ENCODE measurements around the gene THEMIS2. TPM values are rescaled to one million over a fixed set of nuclear protein-coding genes. Genes with fewer than 3 reads are reported as not detected.

Gene THEMIS2
- total RNA-seq, 5 donors from 2014 or later (not counting 1 experiment from before 2014, with no cell fraction given) = 39.0 to 124 (median 94.8) TPM

GRCh38 chr1:27876341-27877114 is 4.2 kb downstream of the THEMIS2 start:
- Histone ChIP-seq H3K4me3 (ENCODE audit: control insufficient read depth in 1 of 2, extremely low read depth in 1 of 2, low read length in 1 of 2) (no peak overlapping the region), H3K27ac (ENCODE audit: low read length) (peak overlapping the region; percentile 38), H3K36me3 (ENCODE audit: control insufficient read depth in 2 of 2, extremely low read depth in 1 of 2, insufficient read depth in 1 of 2, low read length in 1 of 2) (peaks cover 0 to 45% of the 10 kb centered on the region in 2 donors), H3K27me3 (replicated peaks in 1 of 2; ENCODE audit: control insufficient read depth in 2 of 2, extremely low read depth in 1 of 2, insufficient read depth in 2 of 2, low read length in 1 of 2) (no peaks in the 10 kb centered on the region), H3K4me1 (ENCODE audit: control insufficient read depth in 1 of 2, extremely low read depth in 1 of 2, insufficient read depth in 2 of 2, low read length in 2 of 2) (peaks cover 5 to 68% of the 10 kb centered on the region in 2 experiments), H3K9me3 (no peaks in the 10 kb centered on the region)
- 88% methylated on average over 16 of the region's 18 CpGs for WGBS (ENCODE audit: insufficient coverage)
- Mint-ChIP-seq H3K27me3 (no peaks in the 10 kb centered on the region), H3K9me3 (no peaks in the 10 kb centered on the region), H3K36me3 (peaks cover 30% of the 10 kb centered on the region), H3K4me3 (peak overlapping the region in 1 of 3 donors; percentile 93), H3K4me1 (peaks cover 27 to 68% (median 59%) of the 10 kb centered on the region in 3 donors), H3K27ac (peak overlapping the region; percentile 55 to 74)
- POLR2A ChIA-PET = no interaction called here
- ATAC-seq (replicated peaks in 1 of 4) (no peak), DNase-seq (no peak)
- CTCF ChIA-PET = interaction anchor here (0.5 to 0.6 kb wide), 3 partner anchors 19 to 57 kb away, joined by 4 to 6 read pairs (median 5); no protein-coding TSS in a partner anchor

DNA sequence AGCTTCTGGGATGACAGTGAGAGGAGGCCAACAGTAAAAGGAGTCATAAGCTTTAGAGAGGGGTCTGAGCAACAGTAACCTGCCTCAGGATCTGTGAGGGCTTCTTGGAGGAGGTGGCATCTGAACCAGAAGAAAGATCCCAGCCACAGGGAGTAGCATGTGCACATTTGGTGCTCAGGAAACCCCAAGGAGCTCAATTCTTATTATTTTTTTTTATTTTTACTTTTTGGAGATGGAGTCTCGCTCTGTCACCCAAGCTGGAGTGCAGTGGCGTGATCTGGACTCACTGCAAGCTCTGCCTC is 4.7 kb downstream of the THEMIS2 start:
- H3K4me1 Mint-ChIP-seq = peaks cover 27 to 64% (median 60%) of the 10 kb centered on the region in 3 donors
- H3K27ac Mint-ChIP-seq = peak overlapping the region in 1 of 2 donors; percentile 74
- H3K4me3 Mint-ChIP-seq = peak overlapping the region in 1 of 3 donors; percentile 93
- 100% methylated on average over 2 of the region's 2 CpGs for WGBS (ENCODE audit: insufficient coverage)
- H3K4me3 ChIP-seq (ENCODE audit: control insufficient read depth in 1 of 2, extremely low read depth in 1 of 2, low read length in 1 of 2) = no peak overlapping the region
- no peak for DNase-seq
- peaks cover 30% of the 10 kb centered on the region for H3K36me3 Mint-ChIP-seq
- no peaks in the 10 kb centered on the region for H3K9me3 ChIP-seq
- CTCF ChIA-PET = interaction anchor here in 1 of 2 donors (0.5 to 0.6 kb wide), 2 partner anchors 19 to 57 kb away, joined by 4 to 6 read pairs; no protein-coding TSS in a partner anchor
- no peak for ATAC-seq (replicated peaks in 1 of 4)
- peaks cover 2 to 62% of the 10 kb centered on the region in 2 experiments for H3K4me1 ChIP-seq (ENCODE audit: control insufficient read depth in 1 of 2, extremely low read depth in 1 of 2, insufficient read depth in 2 of 2, low read length in 2 of 2)
- no peaks in the 10 kb centered on the region for H3K27me3 Mint-ChIP-seq
- H3K27ac ChIP-seq (ENCODE audit: low read length) = no peak overlapping the region
- no peaks in the 10 kb centered on the region for H3K27me3 ChIP-seq (replicated peaks in 1 of 2; ENCODE audit: control insufficient read depth in 2 of 2, extremely low read depth in 1 of 2, insufficient read depth in 2 of 2, low read length in 1 of 2)
- H3K36me3 ChIP-seq (ENCODE audit: control insufficient read depth in 2 of 2, extremely low read depth in 1 of 2, insufficient read depth in 1 of 2, low read length in 1 of 2) = peaks cover 4 to 50% of the 10 kb centered on the region in 2 donors
- H3K9me3 Mint-ChIP-seq = no peaks in the 10 kb centered on the region
- POLR2A ChIA-PET = no interaction called here

DNA sequence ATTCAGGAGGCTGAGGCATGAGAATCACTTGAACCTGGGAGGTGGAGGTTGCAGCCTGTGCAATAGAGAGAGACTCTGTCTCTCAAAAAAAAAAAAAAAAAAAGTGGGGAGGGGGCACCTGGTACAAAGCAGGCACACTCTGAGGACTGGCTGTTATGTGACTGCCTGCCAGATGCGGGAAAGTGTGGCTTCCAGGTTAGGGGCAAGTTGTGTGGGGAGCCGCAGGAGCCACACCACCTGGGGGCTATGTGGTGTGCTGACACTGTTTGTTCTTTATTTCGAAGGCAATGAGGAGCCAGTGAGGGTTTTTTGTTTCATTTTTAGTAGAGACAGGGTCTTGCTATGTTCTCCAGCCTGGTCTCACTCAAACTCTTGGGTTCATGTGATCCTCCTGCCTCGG is 5.7 kb downstream of the THEMIS2 start:
- CTCF ChIA-PET = no interaction called here
- WGBS (ENCODE audit: insufficient coverage) = 47% methylated on average over 3 of the region's 4 CpGs
- H3K36me3 Mint-ChIP-seq = peaks cover 37% of the 10 kb centered on the region

DNA sequence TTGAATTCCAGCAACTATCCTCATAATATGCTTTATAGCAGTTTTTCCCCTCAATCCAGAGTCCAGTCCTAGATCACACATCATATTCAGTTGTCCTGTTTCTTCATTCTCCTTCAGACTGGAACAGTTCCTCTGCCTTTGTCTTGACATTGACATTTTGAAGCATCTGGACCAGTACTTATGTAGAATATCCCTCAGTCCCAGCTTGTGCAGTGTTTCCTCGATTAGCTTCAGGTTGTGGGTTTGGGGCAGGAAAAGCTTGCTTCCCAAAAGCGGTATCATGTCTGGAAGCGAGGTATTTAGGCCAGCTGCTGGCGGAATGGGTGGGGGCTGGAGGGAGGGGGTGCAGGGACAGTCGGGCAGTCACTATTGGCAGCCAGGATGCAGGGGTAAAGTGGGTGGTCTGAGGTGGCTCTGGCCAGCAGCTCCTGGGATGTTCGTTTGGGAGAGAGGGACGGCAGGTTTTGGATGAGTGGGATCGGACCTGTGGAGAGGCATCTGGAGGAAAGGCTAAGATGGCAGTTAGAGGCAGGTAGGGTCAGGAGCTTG is 6.5 kb downstream of the THEMIS2 start:
- H3K4me3 Mint-ChIP-seq = no peak overlapping the region
- no peak for DNase-seq

More for the DNA sequence above, 5.7 kb downstream of the THEMIS2 start:
- Mint-ChIP-seq H3K9me3 (no peaks in the 10 kb centered on the region), H3K27ac (peak overlapping the region in 1 of 2 donors; percentile 63), H3K4me1 (peaks cover 25 to 71% (median 57%) of the 10 kb centered on the region in 3 donors), H3K27me3 (no peaks in the 10 kb centered on the region), H3K4me3 (no peak overlapping the region)
- H3K4me3 ChIP-seq (ENCODE audit: control insufficient read depth in 1 of 2, extremely low read depth in 1 of 2, low read length in 1 of 2) = no peak overlapping the region
- no peak for ATAC-seq (replicated peaks in 1 of 4)
- POLR2A ChIA-PET = no interaction called here
- no peaks in the 10 kb centered on the region for H3K27me3 ChIP-seq (replicated peaks in 1 of 2; ENCODE audit: control insufficient read depth in 2 of 2, extremely low read depth in 1 of 2, insufficient read depth in 2 of 2, low read length in 1 of 2)
- no peak for DNase-seq
- peaks cover 2 to 64% of the 10 kb centered on the region in 2 experiments for H3K4me1 ChIP-seq (ENCODE audit: control insufficient read depth in 1 of 2, extremely low read depth in 1 of 2, insufficient read depth in 2 of 2, low read length in 2 of 2)
- no peaks in the 10 kb centered on the region for H3K9me3 ChIP-seq
- H3K36me3 ChIP-seq (ENCODE audit: control insufficient read depth in 2 of 2, extremely low read depth in 1 of 2, insufficient read depth in 1 of 2, low read length in 1 of 2) = peaks cover 9 to 60% of the 10 kb centered on the region in 2 donors
- H3K27ac ChIP-seq (ENCODE audit: low read length) = no peak overlapping the region

GRCh38 chr1:27879374-27880082 is 7.2 kb downstream of the THEMIS2 start:
- H3K36me3 Mint-ChIP-seq = peaks cover 52% of the 10 kb centered on the region
- H3K27ac Mint-ChIP-seq = peak overlapping the region; percentile 13 to 67
- H3K27me3 Mint-ChIP-seq = no peaks in the 10 kb centered on the region
- ChIA-PET CTCF (interaction anchor here in 1 of 2 donors (0.6 kb wide), 1 partner anchor 22 kb away, joined by 6 read pairs; no protein-coding TSS in a partner anchor), POLR2A (no interaction called here)
- Histone ChIP-seq H3K9me3 (no peaks in the 10 kb centered on the region), H3K36me3 (ENCODE audit: control insufficient read depth in 2 of 2, extremely low read depth in 1 of 2, insufficient read depth in 1 of 2, low read length in 1 of 2) (peaks cover 9 to 72% of the 10 kb centered on the region in 2 donors), H3K27me3 (replicated peaks in 1 of 2; ENCODE audit: control insufficient read depth in 2 of 2, extremely low read depth in 1 of 2, insufficient read depth in 2 of 2, low read length in 1 of 2) (no peaks in the 10 kb centered on the region), H3K27ac (ENCODE audit: low read length) (no peak overlapping the region), H3K4me1 (ENCODE audit: control insufficient read depth in 1 of 2, extremely low read depth in 1 of 2, insufficient read depth in 2 of 2, low read length in 2 of 2) (peaks cover 2 to 62% of the 10 kb centered on the region in 2 experiments), H3K4me3 (ENCODE audit: control insufficient read depth in 1 of 2, extremely low read depth in 1 of 2, low read length in 1 of 2) (no peak overlapping the region)
- peaks cover 18 to 72% (median 61%) of the 10 kb centered on the region in 3 donors for H3K4me1 Mint-ChIP-seq
- WGBS (ENCODE audit: insufficient coverage) = 97% methylated on average over 6 of the region's 10 CpGs
- H3K4me3 Mint-ChIP-seq = no peak overlapping the region
- ATAC-seq (replicated peaks in 1 of 4) (no peak), DNase-seq (no peak)
- H3K9me3 Mint-ChIP-seq = no peaks in the 10 kb centered on the region

More for the DNA sequence above, 6.5 kb downstream of the THEMIS2 start:
- Histone ChIP-seq H3K27ac (ENCODE audit: low read length) (no peak overlapping the region), H3K27me3 (replicated peaks in 1 of 2; ENCODE audit: control insufficient read depth in 2 of 2, extremely low read depth in 1 of 2, insufficient read depth in 2 of 2, low read length in 1 of 2) (no peaks in the 10 kb centered on the region), H3K4me3 (ENCODE audit: control insufficient read depth in 1 of 2, extremely low read depth in 1 of 2, low read length in 1 of 2) (no peak overlapping the region), H3K9me3 (no peaks in the 10 kb centered on the region), H3K4me1 (ENCODE audit: control insufficient read depth in 1 of 2, extremely low read depth in 1 of 2, insufficient read depth in 2 of 2, low read length in 2 of 2) (peaks cover 2 to 62% of the 10 kb centered on the region in 2 experiments), H3K36me3 (ENCODE audit: control insufficient read depth in 2 of 2, extremely low read depth in 1 of 2, insufficient read depth in 1 of 2, low read length in 1 of 2) (peaks cover 9 to 67% of the 10 kb centered on the region in 2 donors)
- Mint-ChIP-seq H3K27ac (peak overlapping the region in 1 of 2 donors; percentile 67), H3K4me1 (peaks cover 18 to 71% (median 56%) of the 10 kb centered on the region in 3 donors), H3K36me3 (peaks cover 45% of the 10 kb centered on the region), H3K27me3 (no peaks in the 10 kb centered on the region), H3K9me3 (no peaks in the 10 kb centered on the region)
- WGBS (ENCODE audit: insufficient coverage) = 90% methylated on average over 7 of the region's 8 CpGs
- ATAC-seq (replicated peaks in 1 of 4) = no peak
- ChIA-PET POLR2A (interaction anchor here in 1 of 2 donors (0.6 kb wide), 1 partner anchor 25 kb away, joined by 5 read pairs; no protein-coding TSS in a partner anchor), CTCF (no interaction called here)

DNA sequence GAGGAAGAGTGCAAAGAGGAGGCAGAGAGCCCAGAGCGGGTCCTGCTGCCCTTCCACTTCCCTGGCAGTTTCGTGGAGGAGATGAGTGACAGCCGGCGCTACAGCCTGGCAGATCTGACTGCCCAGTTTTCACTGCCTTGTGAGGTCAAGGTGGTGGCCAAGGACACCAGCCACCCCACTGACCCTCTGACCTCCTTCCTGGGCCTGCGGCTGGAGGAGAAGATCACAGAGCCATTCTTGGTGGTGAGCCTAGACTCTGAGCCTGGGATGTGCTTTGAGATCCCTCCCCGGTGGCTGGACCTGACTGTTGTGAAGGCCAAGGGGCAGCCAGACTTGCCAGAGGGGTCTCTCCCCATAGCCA is 10.2 kb downstream of the THEMIS2 start:
- Mint-ChIP-seq H3K27me3 (no peaks in the 10 kb centered on the region), H3K9me3 (no peaks in the 10 kb centered on the region), H3K27ac (peak overlapping the region in 1 of 2 donors; percentile 49), H3K4me1 (peaks cover 16 to 76% (median 72%) of the 10 kb centered on the region in 3 donors), H3K36me3 (peaks cover 71% of the 10 kb centered on the region), H3K4me3 (no peak overlapping the region)
- peaks cover 13 to 77% of the 10 kb centered on the region in 2 donors for H3K36me3 ChIP-seq (ENCODE audit: control insufficient read depth in 2 of 2, extremely low read depth in 1 of 2, insufficient read depth in 1 of 2, low read length in 1 of 2)
- no peaks in the 10 kb centered on the region for H3K27me3 ChIP-seq (replicated peaks in 1 of 2; ENCODE audit: control insufficient read depth in 2 of 2, extremely low read depth in 1 of 2, insufficient read depth in 2 of 2, low read length in 1 of 2)
- H3K4me1 ChIP-seq (ENCODE audit: control insufficient read depth in 1 of 2, extremely low read depth in 1 of 2, insufficient read depth in 2 of 2, low read length in 2 of 2) = peaks cover 12 to 65% of the 10 kb centered on the region in 2 experiments
- POLR2A ChIA-PET = no interaction called here
- no peaks in the 10 kb centered on the region for H3K9me3 ChIP-seq
- DNase-seq (no peak), ATAC-seq (replicated peaks in 1 of 4) (no peak)
- H3K27ac ChIP-seq (ENCODE audit: low read length) = no peak overlapping the region
- H3K4me3 ChIP-seq (ENCODE audit: control insufficient read depth in 1 of 2, extremely low read depth in 1 of 2, low read length in 1 of 2) = no peak overlapping the region
- CTCF ChIA-PET = no interaction called here
- 98% methylated on average over 6 of the region's 6 CpGs for WGBS (ENCODE audit: insufficient coverage)

Measured in T-cell (primary cell).